OCI-LY7 (cell line): ENCODE measurements around the gene SLC6A16. TPM values are rescaled to one million over a fixed set of nuclear protein-coding genes. Genes with fewer than 3 reads are reported as not detected.
A peak's percentile ranks its signal among the peaks of the same experiment; 100 is the strongest.

ENCODE experiments used
- BruUV-seq: library from RNA; stranded (reverse); fragments of 400-500 nt; replicated peaks from 2 replicates; lab custom pipeline; 2021; lab: Mats Ljungman, UMichigan
- CTCF ChIA-PET: fragments of 300-600 bp; sonication (Branson Sonifier 250); formaldehyde crosslinking; loops from one replicate; lab custom pipeline; 2022; ENCODE audit warnings: antibody characterized with exemption; ENCODE audit not compliant: unreplicated experiment; lab: Charles Lee
- POLR2A ChIA-PET: fragments of 300-600 bp; sonication (Branson Sonifier 250); formaldehyde crosslinking; loops from one replicate; lab custom pipeline; 2022; ENCODE audit warnings: antibody characterized with exemption; lab: Charles Lee
- DNase-seq: peaks from one replicate; pipeline ENCODE4 v3.0.0-alpha.2; 2015; ENCODE audit warnings: low spot score
- H2AFZ ChIP-seq: fragments of 200-600 bp; sonication (generic), shearing (Covaris generic); 2 replicates; pipeline ENCODE4 v1.6.1; 2014; ENCODE audit warnings: mild to moderate bottlenecking, antibody characterized with exemption, low read length, moderate library complexity
- H3K27ac ChIP-seq: fragments of 200-600 bp; sonication (generic); 2 replicates; pipeline ENCODE4 v1.5.1; 2014; ENCODE audit warnings: mixed run types, low read depth, mild to moderate bottlenecking, moderate library complexity, low read length, inconsistent platforms; ENCODE audit not compliant: poor library complexity, severe bottlenecking
- H3K36me3 ChIP-seq: fragments of 200-600 bp; sonication (generic); 2 replicates; pipeline ENCODE4 v1.6.1; 2014; ENCODE audit warnings: mild to moderate bottlenecking, antibody characterized with exemption, low read length, moderate library complexity, mixed read lengths; ENCODE audit not compliant: insufficient read depth
- H3K4me1 ChIP-seq: fragments of 200-600 bp; sonication (generic); 2 replicates; pipeline ENCODE4 v1.5.1; 2014; ENCODE audit warnings: mild to moderate bottlenecking, low read length; ENCODE audit not compliant: insufficient read depth, poor library complexity, severe bottlenecking
- H3K4me2 ChIP-seq: fragments of 200-600 bp; sonication (generic); 2 replicates; pipeline ENCODE4 v1.6.1; 2014; ENCODE audit warnings: mild to moderate bottlenecking, low read length
- H3K4me3 ChIP-seq: fragments of 200-600 bp; sonication (generic); 2 replicates; pipeline ENCODE4 v1.5.1; 2014; ENCODE audit warnings: mild to moderate bottlenecking, low read depth, low read length; ENCODE audit not compliant: poor library complexity, severe bottlenecking
- H3K79me2 ChIP-seq: fragments of 200-600 bp; sonication (generic); 2 replicates; pipeline ENCODE4 v1.6.1; 2016; ENCODE audit warnings: low read depth, mild to moderate bottlenecking, low read length, moderate library complexity, mixed read lengths; ENCODE audit not compliant: insufficient read depth
- H3K9me2 ChIP-seq: fragments of 200-600 bp; sonication (generic); 2 replicates; pipeline ENCODE4 v1.6.1; 2016; ENCODE audit warnings: mild to moderate bottlenecking, low read length, mixed read lengths; ENCODE audit not compliant: insufficient read depth
- H3K9me3 ChIP-seq: fragments of 200-600 bp; sonication (generic); 2 replicates; pipeline ENCODE4 v1.6.1; 2014; ENCODE audit warnings: mild to moderate bottlenecking, mixed run types, low read length, mixed read lengths
- H4K20me1 ChIP-seq: fragments of 200-600 bp; sonication (generic); 2 replicates; pipeline ENCODE4 v1.6.1; 2014; ENCODE audit warnings: mild to moderate bottlenecking, antibody characterized with exemption, low read length, moderate library complexity, mixed read lengths; ENCODE audit not compliant: insufficient read depth
- EZH2phosphoT487 ChIP-seq: fragments of 200-600 bp; sonication (generic); IDR thresholded peaks from 2 replicates; pipeline ENCODE4 v1.6.1; 2018; ENCODE audit warnings: low read depth, borderline replicate concordance, mild to moderate bottlenecking, mixed run types, antibody characterized with exemption, low read length, moderate library complexity, mixed read lengths
- intact Hi-C: fragments of 100-400 bp; cut with micrococcal nuclease; formaldehyde crosslinking; loops from one replicate; pipeline ENCODE4 v1.10.0; 2022; ENCODE audit not compliant: unreplicated experiment
- total RNA-seq, 2 experiments: library from RNA; depleted of rRNA in 1 of 2; stranded (reverse); fragments of >200 nt in 1 of 2; shearing (Covaris generic) in 1 of 2; gene quantifications; 2 replicates each; pipeline ENCODE4 v1.2.3, GENCODE V29; 2014 to 2022
- TF ChIP-seq, protein P1 (sequence below): fragments of 200-600 bp; sonication (generic); conservative IDR thresholded peaks from 2 replicates; pipeline ENCODE4 v1.5.1; 2014; ENCODE audit warnings: mild to moderate bottlenecking, antibody characterized with exemption, low read length, moderate library complexity, mixed read lengths

Gene SLC6A16
- total RNA-seq, 2 experiments from 2014 or later, result 2.8 to 15.8 TPM

DNA sequence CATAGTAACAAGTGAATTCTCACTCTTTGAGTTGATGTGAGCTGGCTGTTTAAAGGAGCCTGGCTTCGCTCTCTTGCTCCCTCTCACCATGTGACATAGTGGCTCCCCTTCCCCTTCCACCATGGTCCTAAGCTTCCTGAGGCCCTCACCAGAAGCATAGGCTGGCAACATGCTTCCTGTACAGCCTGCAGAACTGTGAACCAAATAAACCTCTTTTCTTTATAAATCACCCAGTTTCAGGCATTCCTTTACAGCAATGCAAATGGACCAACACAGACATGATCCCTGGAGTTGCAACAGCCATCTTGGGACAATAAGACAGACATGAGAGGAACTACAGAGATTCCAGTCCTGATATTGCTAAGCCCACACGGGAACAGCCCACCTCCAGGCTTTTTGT, 24.6 kb upstream of the SLC6A16 start:
- DNase-seq, result no peak
- Histone ChIP-seq H3K4me3 (no peak overlapping the region), H4K20me1 (no peaks in the 10 kb centered on the region), H3K36me3 (peaks cover 24% of the 10 kb centered on the region), H3K4me1 (peaks cover 36% of the 10 kb centered on the region), H3K9me2 (no peaks in the 10 kb centered on the region), H3K79me2 (no peaks in the 10 kb centered on the region), H3K4me2 (no peak overlapping the region), H3K27ac (no peak overlapping the region), H3K9me3 (peaks cover 8% of the 10 kb centered on the region; the same call in 1 of the 2 replicates), H2AFZ (no peak overlapping the region)
- CTCF ChIA-PET, result no interaction called here
- no TSS peak for BruUV-seq
- POLR2A ChIA-PET, result interaction anchor here (1.4 kb wide), 1 partner anchor 8 kb away, joined by 6 read pairs; no protein-coding TSS in a partner anchor
- TF ChIP-seq, protein P1, sequence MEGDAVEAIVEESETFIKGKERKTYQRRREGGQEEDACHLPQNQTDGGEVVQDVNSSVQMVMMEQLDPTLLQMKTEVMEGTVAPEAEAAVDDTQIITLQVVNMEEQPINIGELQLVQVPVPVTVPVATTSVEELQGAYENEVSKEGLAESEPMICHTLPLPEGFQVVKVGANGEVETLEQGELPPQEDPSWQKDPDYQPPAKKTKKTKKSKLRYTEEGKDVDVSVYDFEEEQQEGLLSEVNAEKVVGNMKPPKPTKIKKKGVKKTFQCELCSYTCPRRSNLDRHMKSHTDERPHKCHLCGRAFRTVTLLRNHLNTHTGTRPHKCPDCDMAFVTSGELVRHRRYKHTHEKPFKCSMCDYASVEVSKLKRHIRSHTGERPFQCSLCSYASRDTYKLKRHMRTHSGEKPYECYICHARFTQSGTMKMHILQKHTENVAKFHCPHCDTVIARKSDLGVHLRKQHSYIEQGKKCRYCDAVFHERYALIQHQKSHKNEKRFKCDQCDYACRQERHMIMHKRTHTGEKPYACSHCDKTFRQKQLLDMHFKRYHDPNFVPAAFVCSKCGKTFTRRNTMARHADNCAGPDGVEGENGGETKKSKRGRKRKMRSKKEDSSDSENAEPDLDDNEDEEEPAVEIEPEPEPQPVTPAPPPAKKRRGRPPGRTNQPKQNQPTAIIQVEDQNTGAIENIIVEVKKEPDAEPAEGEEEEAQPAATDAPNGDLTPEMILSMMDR, result no peak
- no peak for TF ChIP-seq EZH2phosphoT487
- intact Hi-C loops, result no loop called here

DNA sequence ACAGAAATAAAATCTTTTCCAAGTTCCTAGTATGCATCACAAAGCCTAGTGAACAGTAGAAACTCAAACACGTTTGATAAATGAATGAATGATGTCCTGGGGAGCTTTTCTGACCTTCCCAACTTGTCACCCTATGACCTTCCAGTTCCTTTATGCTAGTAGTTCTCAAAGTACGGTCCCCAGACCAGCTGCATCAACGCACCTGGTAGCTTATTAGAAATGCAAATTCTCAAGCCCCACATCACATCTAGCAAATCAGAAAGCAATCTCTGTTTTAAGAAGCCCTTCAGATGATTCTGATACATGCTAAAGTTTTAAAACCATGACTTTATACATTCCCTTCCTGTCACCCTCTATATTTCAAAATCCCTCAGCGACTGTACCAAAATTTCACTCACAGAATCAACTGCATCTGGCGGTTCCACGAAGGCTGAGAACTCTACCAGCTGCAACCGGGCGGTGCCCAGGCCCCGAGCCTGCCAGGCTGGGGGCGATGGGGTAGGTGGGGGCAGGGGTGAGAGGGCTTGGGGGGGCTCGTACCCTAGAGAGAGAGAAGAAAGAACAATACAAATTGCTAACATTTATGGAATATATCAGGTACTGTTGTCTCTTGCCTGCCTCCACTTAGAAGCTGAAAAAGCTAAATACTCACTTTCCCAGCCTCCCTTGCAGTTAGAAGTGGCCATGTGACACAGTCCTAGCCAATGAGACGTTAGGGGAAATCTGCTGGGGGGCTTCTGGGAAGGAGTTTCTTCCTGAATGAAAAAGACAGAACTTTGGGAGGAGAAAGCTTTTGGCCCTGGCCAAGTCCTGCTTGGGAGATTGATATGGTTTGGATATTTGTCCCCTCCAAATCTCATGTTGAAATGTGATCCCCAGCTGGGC, 23.6 kb upstream of the SLC6A16 start:
- Histone ChIP-seq H4K20me1 (no peaks in the 10 kb centered on the region), H3K4me3 (peak overlapping the region; percentile 58), H3K4me2 (peak overlapping the region; percentile 62), H3K9me2 (no peaks in the 10 kb centered on the region), H3K36me3 (peaks cover 24% of the 10 kb centered on the region), H3K9me3 (peaks cover 8% of the 10 kb centered on the region; the same call in 1 of the 2 replicates), H3K27ac (peak overlapping the region; percentile 86), H3K79me2 (no peaks in the 10 kb centered on the region), H3K4me1 (peaks cover 27% of the 10 kb centered on the region), H2AFZ (peak overlapping the region; percentile 73; the same call in 1 of the 2 replicates)
- no peak for TF ChIP-seq EZH2phosphoT487
- TF ChIP-seq, protein P1, result no peak
- DNase-seq, result peak; percentile 71
- CTCF ChIA-PET, result interaction anchor here (0.5 kb wide), 1 partner anchor 418 kb away, joined by 4 read pairs; the partner anchor contains the start of gene AP2A1
- POLR2A ChIA-PET, result interaction anchor here (0.7 to 1.4 kb wide), 5 partner anchors 9 to 53 kb away, joined by 3 to 6 read pairs (median 3); no protein-coding TSS in a partner anchor
- no TSS peak for BruUV-seq
- intact Hi-C loops, result no loop called here
